HG03108 (cell line): Measurements from ENCODE around the gene ANKAR.
A peak's percentile ranks its signal among the peaks of the same experiment; 100 is the strongest.
"Not testable (repeated sequence)": the region's sequence is repeated elsewhere in the genome, so short reads cannot be mapped to it uniquely, and the experiment has no call there.

Source experiments
- ATAC-seq: cut with Tn5 transposase; IDR thresholded peaks from one replicate; pipeline ENCODE4 v1.9.1; 2021; ENCODE audit warnings: moderate library complexity; ENCODE audit not compliant: unreplicated experiment

Gene ANKAR

GRCh38 chr2:189657867-189658266 is 16.6 kb upstream of the ANKAR start:
- ATAC-seq: peak; percentile 36

GRCh38 chr2:189658306-189659212 is 15.9 kb upstream of the ANKAR start:
- no peak for ATAC-seq

GRCh38 chr2:189659734-189660133 is 14.7 kb upstream of the ANKAR start:
- ATAC-seq: no peak

GRCh38 chr2:189660803-189661147 is 13.7 kb upstream of the ANKAR start:
- no peak for ATAC-seq

- ATAC-seq: peak; percentile 90
Observed at GRCh38 chr2:189661148-189661956, 13.1 kb upstream of the ANKAR start, which contains the start of gene ASNSD1. Gene ASNSD1 (plus strand): TSS chr2:189661459. CDS start chr2:189666133, 4,674 bp downstream.

- no peak for ATAC-seq
Observed at GRCh38 chr2:189661957-189662321, 12.5 kb upstream of the ANKAR start.

- ATAC-seq: no peak
Observed at GRCh38 chr2:189662669-189663226, 11.7 kb upstream of the ANKAR start.

- not testable (repeated sequence) for ATAC-seq
Observed at GRCh38 chr2:189663319-189663718, 11.2 kb upstream of the ANKAR start.

- ATAC-seq: no peak
Observed at GRCh38 chr2:189669913-189670312, 4.6 kb upstream of the ANKAR start.

GRCh38 chr2:189673661-189674373 is 653 bp upstream of the ANKAR start:
- no peak for ATAC-seq

GRCh38 chr2:189676471-189676870 is 2.0 kb downstream of the ANKAR start:
- no peak for ATAC-seq

- ATAC-seq: no peak
Observed at GRCh38 chr2:189679226-189679625, 4.8 kb downstream of the ANKAR start.

- ATAC-seq: no peak
Observed at GRCh38 chr2:189681203-189681602, 6.7 kb downstream of the ANKAR start.

GRCh38 chr2:189681903-189682302 is 7.4 kb downstream of the ANKAR start:
- ATAC-seq: no peak

- no peak for ATAC-seq
Observed at GRCh38 chr2:189683348-189683747, 8.9 kb downstream of the ANKAR start.

GRCh38 chr2:189684811-189685210 is 10.3 kb downstream of the ANKAR start:
- no peak for ATAC-seq

GRCh38 chr2:189685540-189686229 is 11.2 kb downstream of the ANKAR start:
- ATAC-seq: peak; percentile 54

GRCh38 chr2:189687796-189688195 is 13.3 kb downstream of the ANKAR start:
- not testable (repeated sequence) for ATAC-seq

- ATAC-seq: no peak
Observed at GRCh38 chr2:189696223-189696622, 21.8 kb downstream of the ANKAR start.
